DND-41 (cell line): ENCODE data around the gene SAMD5.

Source experiments
- EZH2 ChIP-seq: IDR thresholded peaks from 3 replicates; pipeline ENCODE4 v1.6.1; 2012; ENCODE audit warnings: borderline replicate concordance, low read depth, mild to moderate bottlenecking, moderate library complexity, low read length, inconsistent platforms; ENCODE audit not compliant: severe bottlenecking
- TF ChIP-seq, protein P1 (sequence below): IDR thresholded peaks from 2 replicates; pipeline ENCODE4 v1.5.1; 2012; ENCODE audit warnings: borderline replicate concordance, low read length, moderate library complexity, mild to moderate bottlenecking; ENCODE audit not compliant: poor library complexity, severe bottlenecking; ENCODE audit errors: extremely low read depth

DNA sequence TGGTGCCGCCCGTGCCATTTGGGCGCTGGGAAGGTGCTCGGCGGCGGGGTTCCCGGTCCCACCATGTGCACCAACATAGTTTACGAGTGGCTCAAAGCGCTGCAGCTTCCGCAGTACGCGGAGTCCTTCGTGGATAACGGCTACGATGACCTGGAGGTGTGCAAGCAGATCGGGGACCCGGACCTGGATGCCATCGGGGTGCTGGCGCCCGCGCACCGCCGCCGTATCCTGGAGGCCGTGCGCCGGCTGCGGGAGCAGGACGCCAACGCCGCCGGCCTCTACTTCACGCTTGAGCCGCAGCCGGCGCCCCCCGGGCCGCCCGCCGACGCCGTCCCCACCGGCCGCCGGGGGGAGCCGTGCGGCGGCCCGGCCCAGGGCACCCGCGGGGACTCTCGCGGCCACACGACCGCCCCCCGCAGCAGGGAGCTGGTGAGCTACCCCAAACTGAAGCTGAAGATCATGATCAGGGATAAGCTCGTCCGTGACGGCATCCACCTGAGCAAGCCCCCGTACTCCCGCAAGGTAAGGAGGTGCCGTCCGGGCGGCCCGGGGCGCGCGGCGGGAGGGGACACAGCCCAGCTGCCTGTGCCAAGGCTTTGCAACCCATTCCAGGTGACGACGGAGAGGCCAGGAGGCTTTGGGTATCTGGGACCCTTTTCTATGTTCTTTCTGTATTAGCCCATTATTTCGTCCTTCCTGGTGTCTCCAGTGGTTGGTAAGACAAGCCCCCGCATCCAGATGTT, 547 bp downstream of the SAMD5 start:
- TF ChIP-seq EZH2 = no peak
- TF ChIP-seq, protein P1, sequence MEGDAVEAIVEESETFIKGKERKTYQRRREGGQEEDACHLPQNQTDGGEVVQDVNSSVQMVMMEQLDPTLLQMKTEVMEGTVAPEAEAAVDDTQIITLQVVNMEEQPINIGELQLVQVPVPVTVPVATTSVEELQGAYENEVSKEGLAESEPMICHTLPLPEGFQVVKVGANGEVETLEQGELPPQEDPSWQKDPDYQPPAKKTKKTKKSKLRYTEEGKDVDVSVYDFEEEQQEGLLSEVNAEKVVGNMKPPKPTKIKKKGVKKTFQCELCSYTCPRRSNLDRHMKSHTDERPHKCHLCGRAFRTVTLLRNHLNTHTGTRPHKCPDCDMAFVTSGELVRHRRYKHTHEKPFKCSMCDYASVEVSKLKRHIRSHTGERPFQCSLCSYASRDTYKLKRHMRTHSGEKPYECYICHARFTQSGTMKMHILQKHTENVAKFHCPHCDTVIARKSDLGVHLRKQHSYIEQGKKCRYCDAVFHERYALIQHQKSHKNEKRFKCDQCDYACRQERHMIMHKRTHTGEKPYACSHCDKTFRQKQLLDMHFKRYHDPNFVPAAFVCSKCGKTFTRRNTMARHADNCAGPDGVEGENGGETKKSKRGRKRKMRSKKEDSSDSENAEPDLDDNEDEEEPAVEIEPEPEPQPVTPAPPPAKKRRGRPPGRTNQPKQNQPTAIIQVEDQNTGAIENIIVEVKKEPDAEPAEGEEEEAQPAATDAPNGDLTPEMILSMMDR = no peak
